IPS-18a (cell line): ENCODE measurements around the gene PSG3.
"Not testable (repeated sequence)": the region's sequence is repeated elsewhere in the genome, so short reads cannot be mapped to it uniquely, and the experiment has no call there.

Experiments
- H3K27ac ChIP-seq: one replicate; pipeline ENCODE4 v1.5.1; 2013; ENCODE audit warnings: low read length
- H3K27me3 ChIP-seq: one replicate; pipeline ENCODE4 v1.6.1; 2013; ENCODE audit warnings: mild to moderate bottlenecking, low read length; ENCODE audit not compliant: control insufficient read depth, insufficient read depth
- H3K36me3 ChIP-seq: one replicate; pipeline ENCODE4 v1.6.1; 2013; ENCODE audit warnings: low read depth, low read length; ENCODE audit not compliant: control insufficient read depth
- H3K4me1 ChIP-seq: one replicate; pipeline ENCODE4 v1.6.1; 2013; ENCODE audit warnings: low read depth, low read length; ENCODE audit not compliant: control insufficient read depth
- H3K4me3 ChIP-seq: one replicate; pipeline ENCODE4 v1.5.1; 2013; ENCODE audit warnings: low read length
- H3K9ac ChIP-seq: one replicate; pipeline ENCODE4 v1.6.1; 2013; ENCODE audit warnings: mild to moderate bottlenecking, low read length, moderate library complexity
- H3K9me3 ChIP-seq: one replicate; pipeline ENCODE4 v1.6.1; 2013; ENCODE audit warnings: low read depth, low read length; ENCODE audit not compliant: control insufficient read depth

PSG3 gene

GRCh38 chr19:42740381-42740780, at the start of gene PSG3:
TSS of gene PSG3 (minus strand) at chr19:42740481. CDS start at chr19:42740384, 97 bp downstream.
- not testable (repeated sequence) for H3K9me3 ChIP-seq, H3K9ac ChIP-seq, H3K4me3 ChIP-seq

DNA sequence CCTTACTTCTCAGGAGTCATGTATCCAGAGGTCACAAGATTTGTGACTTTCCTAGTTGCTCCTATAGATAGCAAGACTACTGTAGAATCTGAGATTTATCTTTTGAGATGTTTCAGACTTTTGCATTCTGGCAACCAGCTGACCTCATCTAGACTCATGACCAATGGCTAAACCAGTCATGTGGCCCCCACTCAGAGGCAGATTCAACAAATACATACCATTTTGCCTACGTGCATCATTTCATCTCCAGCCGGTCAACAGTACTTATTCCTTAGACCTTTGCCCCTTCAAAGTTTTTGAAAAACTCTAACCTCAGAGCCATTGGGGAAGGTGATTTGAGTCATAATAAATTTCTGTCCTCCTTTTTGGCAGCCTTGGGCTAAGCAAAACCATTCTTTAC, 48.5 kb upstream of the PSG3 start:
- H3K27me3 ChIP-seq, H3K9me3 ChIP-seq: not testable (repeated sequence)

More at GRCh38 chr19:42740381-42740780, at the start of gene PSG3:
- H3K27ac ChIP-seq, H3K4me1 ChIP-seq, H3K36me3 ChIP-seq, H3K27me3 ChIP-seq: not testable (repeated sequence)

GRCh38 chr19:42787766-42788165, 47.5 kb upstream of the PSG3 start:
- H3K27me3 ChIP-seq, H3K27ac ChIP-seq, H3K9me3 ChIP-seq, H3K4me3 ChIP-seq, H3K9ac ChIP-seq, H3K4me1 ChIP-seq, H3K36me3 ChIP-seq: not testable (repeated sequence)

More for the DNA sequence above, 48.5 kb upstream of the PSG3 start:
- H3K36me3 ChIP-seq, H3K4me3 ChIP-seq, H3K9ac ChIP-seq, H3K27ac ChIP-seq, H3K4me1 ChIP-seq: not testable (repeated sequence)

- H3K9me3 ChIP-seq, H3K36me3 ChIP-seq, H3K4me1 ChIP-seq, H3K9ac ChIP-seq, H3K4me3 ChIP-seq, H3K27ac ChIP-seq, H3K27me3 ChIP-seq: not testable (repeated sequence)
These were observed 36.7 kb upstream of the PSG3 start for GRCh38 chr19:42776750-42777612.

DNA sequence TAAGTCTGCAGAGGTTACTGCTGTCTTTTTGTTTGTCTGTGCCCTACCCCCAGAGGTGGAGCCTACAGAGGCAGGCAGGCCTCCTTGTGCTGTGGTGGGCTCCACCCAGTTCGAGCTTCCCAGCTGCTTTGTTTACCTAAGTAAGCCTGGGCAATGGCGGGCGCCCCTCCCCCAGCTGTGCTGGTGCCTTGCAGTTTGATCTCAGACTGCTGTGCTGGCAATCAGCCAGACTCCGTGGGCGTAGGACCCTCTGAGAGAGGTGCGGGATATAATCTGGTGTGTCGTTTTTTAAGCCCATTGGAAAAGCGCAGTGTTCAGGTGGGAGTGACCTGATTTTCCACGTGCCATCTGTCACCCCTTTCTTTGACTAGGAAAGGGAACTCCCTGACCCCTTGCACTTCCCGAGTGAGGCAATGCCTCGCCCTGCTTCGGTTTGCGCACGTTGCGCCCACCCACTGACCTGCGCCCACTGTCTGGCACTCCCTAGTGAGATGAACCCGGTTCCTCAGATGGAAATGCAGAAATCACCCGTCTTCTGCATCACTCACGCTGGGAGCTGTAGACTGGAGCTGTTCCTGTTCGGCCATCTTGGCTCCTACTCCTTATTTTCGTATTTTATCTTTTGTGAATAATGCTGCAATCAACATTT, 34.4 kb upstream of the PSG3 start:
- not testable (repeated sequence) for H3K9me3 ChIP-seq, H3K27ac ChIP-seq, H3K9ac ChIP-seq, H3K4me1 ChIP-seq, H3K27me3 ChIP-seq, H3K36me3 ChIP-seq
- peak overlapping the region; percentile 40 for H3K4me3 ChIP-seq

DNA sequence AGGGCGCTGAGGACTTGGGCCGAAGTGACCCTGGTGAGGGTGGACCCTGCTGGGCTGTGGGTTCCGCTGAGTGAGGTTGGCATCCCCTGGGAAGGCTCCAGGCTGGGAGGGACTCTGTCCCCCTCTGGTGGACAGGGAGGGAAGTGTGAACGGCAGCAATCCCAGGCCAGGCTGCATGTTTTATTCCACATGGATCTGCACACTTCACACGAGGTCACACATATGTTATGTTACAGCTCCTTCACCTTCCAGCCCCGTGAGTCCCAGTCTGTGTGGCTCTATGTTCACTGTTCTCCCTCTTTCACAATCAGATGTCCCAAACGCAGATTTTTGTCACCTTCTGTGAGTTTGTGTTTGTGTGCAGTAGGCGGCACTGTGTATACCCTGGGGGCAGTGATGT, 27.0 kb upstream of the PSG3 start:
- not testable (repeated sequence) for H3K9me3 ChIP-seq, H3K4me3 ChIP-seq, H3K9ac ChIP-seq, H3K36me3 ChIP-seq, H3K27ac ChIP-seq, H3K4me1 ChIP-seq, H3K27me3 ChIP-seq

DNA sequence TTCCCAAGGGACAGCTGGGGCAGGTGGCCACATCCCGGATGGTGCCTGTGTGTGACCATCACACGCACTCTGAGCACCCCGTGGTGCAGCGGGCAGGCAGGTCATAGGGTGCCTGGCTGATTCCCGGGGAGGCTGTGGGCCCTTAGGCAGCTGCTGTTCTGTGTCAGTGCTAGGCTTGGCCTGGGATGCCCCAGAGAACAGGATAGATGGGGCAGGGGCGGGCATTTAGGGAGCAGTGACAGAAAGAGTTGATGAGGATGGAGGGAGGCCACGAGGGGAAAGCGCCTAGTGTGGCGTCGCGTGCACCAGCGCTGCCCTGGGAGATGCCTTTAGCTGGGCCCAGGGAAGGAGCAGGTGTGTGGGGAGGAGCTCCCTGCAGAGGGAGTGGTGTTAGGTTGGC, 26.6 kb upstream of the PSG3 start:
- H3K9ac ChIP-seq, H3K36me3 ChIP-seq, H3K9me3 ChIP-seq, H3K4me1 ChIP-seq, H3K4me3 ChIP-seq, H3K27me3 ChIP-seq, H3K27ac ChIP-seq: not testable (repeated sequence)

DNA sequence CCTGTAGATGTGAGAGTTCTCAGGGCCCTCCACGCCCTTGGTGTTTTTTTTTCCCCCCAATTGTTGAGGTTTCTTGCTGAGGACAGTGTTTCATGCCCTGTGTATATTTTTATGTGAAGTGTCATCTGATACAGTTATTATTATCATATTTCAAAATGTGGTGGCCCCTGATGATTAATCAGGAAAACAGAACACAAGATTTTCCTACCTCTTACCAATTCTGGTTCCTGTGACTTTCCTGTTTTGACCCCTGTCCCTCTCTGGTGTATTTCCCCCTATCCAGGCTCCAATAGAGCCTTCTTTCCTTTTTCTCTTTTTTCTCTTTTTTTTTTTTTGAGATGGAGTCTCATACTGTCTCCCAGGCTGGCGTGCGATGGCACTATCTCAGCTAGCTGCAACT, 24.6 kb upstream of the PSG3 start:
- Histone ChIP-seq H3K4me1 (no peaks in the 10 kb centered on the region), H3K4me3 (no peak overlapping the region), H3K36me3 (no peaks in the 10 kb centered on the region), H3K27me3 (no peaks in the 10 kb centered on the region), H3K27ac (no peak overlapping the region), H3K9ac (no peak overlapping the region), H3K9me3 (no peaks in the 10 kb centered on the region)

GRCh38 chr19:42762789-42763188, 22.5 kb upstream of the PSG3 start:
- no peak overlapping the region for H3K9ac ChIP-seq
- H3K4me3 ChIP-seq = no peak overlapping the region
- H3K4me1 ChIP-seq = no peaks in the 10 kb centered on the region
- no peak overlapping the region for H3K27ac ChIP-seq
- no peaks in the 10 kb centered on the region for H3K36me3 ChIP-seq
- no peaks in the 10 kb centered on the region for H3K27me3 ChIP-seq
- H3K9me3 ChIP-seq = no peaks in the 10 kb centered on the region

DNA sequence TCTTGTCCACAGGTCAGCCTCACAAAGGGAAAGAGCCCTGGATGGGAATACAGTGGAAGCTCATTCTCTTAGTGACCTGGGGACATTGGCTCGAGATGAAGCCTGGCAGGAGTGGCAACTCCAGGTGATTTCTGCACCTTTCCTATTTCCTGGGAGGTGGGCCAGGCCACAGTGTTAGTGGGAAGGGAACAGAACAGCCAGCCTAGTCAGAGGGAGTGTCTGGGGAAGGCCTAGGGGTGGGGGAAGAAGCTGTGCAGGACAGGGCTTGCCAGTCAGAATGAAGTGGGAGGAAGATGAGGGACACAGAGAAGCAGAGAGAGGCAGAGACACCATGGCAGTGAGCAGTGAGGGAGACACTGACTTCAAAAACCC, 21.6 kb upstream of the PSG3 start:
- H3K36me3 ChIP-seq, H3K9ac ChIP-seq, H3K27me3 ChIP-seq, H3K4me1 ChIP-seq, H3K4me3 ChIP-seq, H3K27ac ChIP-seq, H3K9me3 ChIP-seq: not testable (repeated sequence)

DNA sequence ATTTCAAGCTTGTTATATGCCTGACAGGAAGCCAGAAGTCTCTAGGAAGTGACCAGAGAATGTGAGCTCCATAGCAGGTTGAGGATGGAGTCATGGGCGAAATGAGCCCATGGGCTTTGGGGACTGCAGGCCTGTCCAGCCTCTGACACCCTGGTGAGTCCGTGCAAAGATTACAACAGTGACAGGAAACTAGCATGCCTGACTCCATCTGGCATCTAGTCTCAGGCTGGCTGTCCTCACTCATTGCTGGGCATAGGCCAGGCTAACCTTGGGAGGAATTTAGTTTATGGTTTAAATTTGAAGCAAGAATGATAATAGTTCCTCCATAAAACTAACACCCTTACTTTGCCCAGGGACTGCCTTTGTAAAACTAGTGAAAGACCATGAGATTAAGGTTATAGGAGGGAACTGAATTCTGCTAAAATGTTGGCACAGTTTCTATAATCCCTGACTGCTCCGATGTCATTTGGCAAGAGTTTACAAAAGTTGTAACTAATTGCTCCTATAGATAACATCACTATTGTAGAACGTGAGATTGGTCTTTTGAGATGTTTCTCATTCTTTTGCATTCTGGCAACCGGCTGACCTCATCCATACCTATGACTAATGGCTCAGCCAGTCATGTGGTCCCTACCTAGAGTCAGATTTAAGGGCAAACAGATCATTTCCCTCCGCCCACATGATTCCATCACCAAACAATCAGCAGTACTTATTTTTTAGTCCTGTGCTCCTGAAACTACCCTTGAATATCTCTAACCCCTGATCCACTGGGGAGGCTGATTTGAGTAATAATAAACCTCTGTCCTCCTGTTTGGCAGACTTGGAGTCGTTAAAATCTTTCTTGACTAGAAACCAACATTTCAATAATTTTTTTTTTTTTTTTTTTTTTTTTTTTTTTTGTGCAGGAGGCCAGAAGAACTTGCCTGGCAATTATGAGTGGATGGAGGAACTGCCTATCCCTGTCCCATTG, 21.0 kb upstream of the PSG3 start:
- H3K27ac ChIP-seq, H3K27me3 ChIP-seq, H3K9ac ChIP-seq, H3K4me1 ChIP-seq, H3K9me3 ChIP-seq, H3K4me3 ChIP-seq, H3K36me3 ChIP-seq: not testable (repeated sequence)
